Measurements from ENCODE around the gene HDGF. TPM values are rescaled to one million over a fixed set of nuclear protein-coding genes. Genes with fewer than 3 reads are reported as not detected.

Gene HDGF
- total and polyA plus RNA-seq, 2 experiments from 2014 or later = 106 to 251 TPM

DNA sequence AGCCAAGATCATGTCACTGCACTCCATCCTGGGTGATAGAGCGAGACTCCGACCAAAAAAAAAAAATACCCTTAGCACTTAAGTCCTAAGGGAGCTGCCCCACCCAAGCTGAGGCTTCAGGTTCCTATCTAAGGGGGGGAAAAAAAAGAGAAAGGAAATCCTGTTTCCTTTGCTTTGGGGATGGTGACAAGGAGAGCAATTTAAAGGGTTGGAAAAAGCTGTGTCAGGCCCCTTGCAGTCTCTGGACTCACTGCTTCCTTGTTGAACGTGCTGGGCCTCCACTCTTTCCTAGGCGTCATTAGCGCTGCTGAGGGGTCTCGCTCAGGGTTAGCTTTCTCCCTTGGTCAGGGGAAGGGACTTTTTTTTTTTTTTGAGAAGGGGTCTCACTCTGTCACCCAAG lies 34.0 kb upstream of the HDGF start:
- no peaks in the 10 kb centered on the region for H3K4me1 Mint-ChIP-seq
- Histone ChIP-seq H3K4me1 (ENCODE audit: insufficient read depth) (no peaks in the 10 kb centered on the region), H3K9me2 (ENCODE audit: insufficient read depth) (no peaks in the 10 kb centered on the region), H3K27ac (ENCODE audit: low read depth) (no peak overlapping the region), H2AFZ (no peak overlapping the region), H4K20me1 (replicated peaks; ENCODE audit: insufficient read depth) (peaks cover 51% of the 10 kb centered on the region), H3K4me2 (no peak overlapping the region), H3K27me3 (ENCODE audit: insufficient read depth) (no peaks in the 10 kb centered on the region), H3K36me3 (ENCODE audit: insufficient read depth) (peaks cover 22% of the 10 kb centered on the region), H3K4me3 (no peak overlapping the region), H3F3A (replicated peaks; ENCODE audit: low read depth) (no peaks in the 10 kb centered on the region; the same call in 1 of the 2 replicates), H3K79me2 (replicated peaks; ENCODE audit: insufficient read depth) (peaks cover 48% of the 10 kb centered on the region)
- no peak overlapping the region for H3K4me3 Mint-ChIP-seq
- peaks cover 1% of the 10 kb centered on the region for H3K27me3 Mint-ChIP-seq (ENCODE audit: insufficient read depth, low read depth, poor library complexity)
- DNase-seq (ENCODE audit: low spot score) = no peak
- ATAC-seq = no peak
- peaks cover 71% of the 10 kb centered on the region for H3K36me3 Mint-ChIP-seq (ENCODE audit: low read depth)
- no peaks in the 10 kb centered on the region for H3K9me3 Mint-ChIP-seq
- TF ChIP-seq CREB1 (CRISPR knock-in tag; IDR thresholded peaks at IDR 0.05; ENCODE audit: low read depth) (no peak), ZNF331 (CRISPR knock-in tag; IDR thresholded peaks at IDR 0.05; ENCODE audit: low read depth) (no peak), ZNF114 (CRISPR knock-in tag; IDR thresholded peaks at IDR 0.05) (no peak), POLR2AphosphoS5 (IDR thresholded peaks at IDR 0.05; ENCODE audit: low read depth) (no peak), JUNB (IDR thresholded peaks at IDR 0.05; ENCODE audit: unreplicated experiment) (no peak), EZH2 (IDR thresholded peaks at IDR 0.05; ENCODE audit: low read depth, unreplicated experiment) (no peak), EZH2phosphoT487 (IDR thresholded peaks at IDR 0.05; ENCODE audit: unreplicated experiment) (no peak), STAT1 (IDR thresholded peaks at IDR 0.05; ENCODE audit: unreplicated experiment) (no peak), NANOG (IDR thresholded peaks at IDR 0.05; ENCODE audit: borderline replicate concordance) (no peak)
- TF ChIP-seq, protein P1, sequence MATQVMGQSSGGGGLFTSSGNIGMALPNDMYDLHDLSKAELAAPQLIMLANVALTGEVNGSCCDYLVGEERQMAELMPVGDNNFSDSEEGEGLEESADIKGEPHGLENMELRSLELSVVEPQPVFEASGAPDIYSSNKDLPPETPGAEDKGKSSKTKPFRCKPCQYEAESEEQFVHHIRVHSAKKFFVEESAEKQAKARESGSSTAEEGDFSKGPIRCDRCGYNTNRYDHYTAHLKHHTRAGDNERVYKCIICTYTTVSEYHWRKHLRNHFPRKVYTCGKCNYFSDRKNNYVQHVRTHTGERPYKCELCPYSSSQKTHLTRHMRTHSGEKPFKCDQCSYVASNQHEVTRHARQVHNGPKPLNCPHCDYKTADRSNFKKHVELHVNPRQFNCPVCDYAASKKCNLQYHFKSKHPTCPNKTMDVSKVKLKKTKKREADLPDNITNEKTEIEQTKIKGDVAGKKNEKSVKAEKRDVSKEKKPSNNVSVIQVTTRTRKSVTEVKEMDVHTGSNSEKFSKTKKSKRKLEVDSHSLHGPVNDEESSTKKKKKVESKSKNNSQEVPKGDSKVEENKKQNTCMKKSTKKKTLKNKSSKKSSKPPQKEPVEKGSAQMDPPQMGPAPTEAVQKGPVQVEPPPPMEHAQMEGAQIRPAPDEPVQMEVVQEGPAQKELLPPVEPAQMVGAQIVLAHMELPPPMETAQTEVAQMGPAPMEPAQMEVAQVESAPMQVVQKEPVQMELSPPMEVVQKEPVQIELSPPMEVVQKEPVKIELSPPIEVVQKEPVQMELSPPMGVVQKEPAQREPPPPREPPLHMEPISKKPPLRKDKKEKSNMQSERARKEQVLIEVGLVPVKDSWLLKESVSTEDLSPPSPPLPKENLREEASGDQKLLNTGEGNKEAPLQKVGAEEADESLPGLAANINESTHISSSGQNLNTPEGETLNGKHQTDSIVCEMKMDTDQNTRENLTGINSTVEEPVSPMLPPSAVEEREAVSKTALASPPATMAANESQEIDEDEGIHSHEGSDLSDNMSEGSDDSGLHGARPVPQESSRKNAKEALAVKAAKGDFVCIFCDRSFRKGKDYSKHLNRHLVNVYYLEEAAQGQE (IDR thresholded peaks at IDR 0.05; ENCODE audit: unreplicated experiment) = no peak
- TF ChIP-seq, protein P2, sequence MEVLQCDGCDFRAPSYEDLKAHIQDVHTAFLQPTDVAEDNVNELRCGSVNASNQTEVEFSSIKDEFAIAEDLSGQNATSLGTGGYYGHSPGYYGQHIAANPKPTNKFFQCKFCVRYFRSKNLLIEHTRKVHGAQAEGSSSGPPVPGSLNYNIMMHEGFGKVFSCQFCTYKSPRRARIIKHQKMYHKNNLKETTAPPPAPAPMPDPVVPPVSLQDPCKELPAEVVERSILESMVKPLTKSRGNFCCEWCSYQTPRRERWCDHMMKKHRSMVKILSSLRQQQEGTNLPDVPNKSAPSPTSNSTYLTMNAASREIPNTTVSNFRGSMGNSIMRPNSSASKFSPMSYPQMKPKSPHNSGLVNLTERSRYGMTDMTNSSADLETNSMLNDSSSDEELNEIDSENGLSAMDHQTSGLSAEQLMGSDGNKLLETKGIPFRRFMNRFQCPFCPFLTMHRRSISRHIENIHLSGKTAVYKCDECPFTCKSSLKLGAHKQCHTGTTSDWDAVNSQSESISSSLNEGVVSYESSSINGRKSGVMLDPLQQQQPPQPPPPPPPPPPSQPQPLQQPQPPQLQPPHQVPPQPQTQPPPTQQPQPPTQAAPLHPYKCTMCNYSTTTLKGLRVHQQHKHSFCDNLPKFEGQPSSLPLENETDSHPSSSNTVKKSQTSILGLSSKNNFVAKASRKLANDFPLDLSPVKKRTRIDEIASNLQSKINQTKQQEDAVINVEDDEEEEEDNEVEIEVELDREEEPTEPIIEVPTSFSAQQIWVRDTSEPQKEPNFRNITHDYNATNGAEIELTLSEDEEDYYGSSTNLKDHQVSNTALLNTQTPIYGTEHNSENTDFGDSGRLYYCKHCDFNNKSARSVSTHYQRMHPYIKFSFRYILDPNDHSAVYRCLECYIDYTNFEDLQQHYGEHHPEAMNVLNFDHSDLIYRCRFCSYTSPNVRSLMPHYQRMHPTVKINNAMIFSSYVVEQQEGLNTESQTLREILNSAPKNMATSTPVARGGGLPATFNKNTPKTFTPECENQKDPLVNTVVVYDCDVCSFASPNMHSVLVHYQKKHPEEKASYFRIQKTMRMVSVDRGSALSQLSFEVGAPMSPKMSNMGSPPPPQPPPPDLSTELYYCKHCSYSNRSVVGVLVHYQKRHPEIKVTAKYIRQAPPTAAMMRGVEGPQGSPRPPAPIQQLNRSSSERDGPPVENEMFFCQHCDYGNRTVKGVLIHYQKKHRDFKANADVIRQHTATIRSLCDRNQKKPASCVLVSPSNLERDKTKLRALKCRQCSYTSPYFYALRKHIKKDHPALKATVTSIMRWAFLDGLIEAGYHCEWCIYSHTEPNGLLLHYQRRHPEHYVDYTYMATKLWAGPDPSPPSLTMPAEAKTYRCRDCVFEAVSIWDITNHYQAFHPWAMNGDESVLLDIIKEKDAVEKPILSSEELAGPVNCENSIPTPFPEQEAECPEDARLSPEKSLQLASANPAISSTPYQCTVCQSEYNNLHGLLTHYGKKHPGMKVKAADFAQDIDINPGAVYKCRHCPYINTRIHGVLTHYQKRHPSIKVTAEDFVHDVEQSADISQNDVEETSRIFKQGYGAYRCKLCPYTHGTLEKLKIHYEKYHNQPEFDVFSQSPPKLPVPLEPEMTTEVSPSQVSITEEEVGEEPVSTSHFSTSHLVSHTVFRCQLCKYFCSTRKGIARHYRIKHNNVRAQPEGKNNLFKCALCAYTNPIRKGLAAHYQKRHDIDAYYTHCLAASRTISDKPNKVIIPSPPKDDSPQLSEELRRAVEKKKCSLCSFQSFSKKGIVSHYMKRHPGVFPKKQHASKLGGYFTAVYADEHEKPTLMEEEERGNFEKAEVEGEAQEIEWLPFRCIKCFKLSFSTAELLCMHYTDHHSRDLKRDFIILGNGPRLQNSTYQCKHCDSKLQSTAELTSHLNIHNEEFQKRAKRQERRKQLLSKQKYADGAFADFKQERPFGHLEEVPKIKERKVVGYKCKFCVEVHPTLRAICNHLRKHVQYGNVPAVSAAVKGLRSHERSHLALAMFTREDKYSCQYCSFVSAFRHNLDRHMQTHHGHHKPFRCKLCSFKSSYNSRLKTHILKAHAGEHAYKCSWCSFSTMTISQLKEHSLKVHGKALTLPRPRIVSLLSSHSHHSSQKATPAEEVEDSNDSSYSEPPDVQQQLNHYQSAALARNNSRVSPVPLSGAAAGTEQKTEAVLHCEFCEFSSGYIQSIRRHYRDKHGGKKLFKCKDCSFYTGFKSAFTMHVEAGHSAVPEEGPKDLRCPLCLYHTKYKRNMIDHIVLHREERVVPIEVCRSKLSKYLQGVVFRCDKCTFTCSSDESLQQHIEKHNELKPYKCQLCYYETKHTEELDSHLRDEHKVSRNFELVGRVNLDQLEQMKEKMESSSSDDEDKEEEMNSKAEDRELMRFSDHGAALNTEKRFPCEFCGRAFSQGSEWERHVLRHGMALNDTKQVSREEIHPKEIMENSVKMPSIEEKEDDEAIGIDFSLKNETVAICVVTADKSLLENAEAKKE (CRISPR knock-in tag; IDR thresholded peaks at IDR 0.05) = no peak
- TF ChIP-seq, protein P3, sequence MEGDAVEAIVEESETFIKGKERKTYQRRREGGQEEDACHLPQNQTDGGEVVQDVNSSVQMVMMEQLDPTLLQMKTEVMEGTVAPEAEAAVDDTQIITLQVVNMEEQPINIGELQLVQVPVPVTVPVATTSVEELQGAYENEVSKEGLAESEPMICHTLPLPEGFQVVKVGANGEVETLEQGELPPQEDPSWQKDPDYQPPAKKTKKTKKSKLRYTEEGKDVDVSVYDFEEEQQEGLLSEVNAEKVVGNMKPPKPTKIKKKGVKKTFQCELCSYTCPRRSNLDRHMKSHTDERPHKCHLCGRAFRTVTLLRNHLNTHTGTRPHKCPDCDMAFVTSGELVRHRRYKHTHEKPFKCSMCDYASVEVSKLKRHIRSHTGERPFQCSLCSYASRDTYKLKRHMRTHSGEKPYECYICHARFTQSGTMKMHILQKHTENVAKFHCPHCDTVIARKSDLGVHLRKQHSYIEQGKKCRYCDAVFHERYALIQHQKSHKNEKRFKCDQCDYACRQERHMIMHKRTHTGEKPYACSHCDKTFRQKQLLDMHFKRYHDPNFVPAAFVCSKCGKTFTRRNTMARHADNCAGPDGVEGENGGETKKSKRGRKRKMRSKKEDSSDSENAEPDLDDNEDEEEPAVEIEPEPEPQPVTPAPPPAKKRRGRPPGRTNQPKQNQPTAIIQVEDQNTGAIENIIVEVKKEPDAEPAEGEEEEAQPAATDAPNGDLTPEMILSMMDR (conservative IDR thresholded peaks at IDR 0.05; ENCODE audit: low read depth in 2 of 2) = no peak
- TF ChIP-seq, protein P4, sequence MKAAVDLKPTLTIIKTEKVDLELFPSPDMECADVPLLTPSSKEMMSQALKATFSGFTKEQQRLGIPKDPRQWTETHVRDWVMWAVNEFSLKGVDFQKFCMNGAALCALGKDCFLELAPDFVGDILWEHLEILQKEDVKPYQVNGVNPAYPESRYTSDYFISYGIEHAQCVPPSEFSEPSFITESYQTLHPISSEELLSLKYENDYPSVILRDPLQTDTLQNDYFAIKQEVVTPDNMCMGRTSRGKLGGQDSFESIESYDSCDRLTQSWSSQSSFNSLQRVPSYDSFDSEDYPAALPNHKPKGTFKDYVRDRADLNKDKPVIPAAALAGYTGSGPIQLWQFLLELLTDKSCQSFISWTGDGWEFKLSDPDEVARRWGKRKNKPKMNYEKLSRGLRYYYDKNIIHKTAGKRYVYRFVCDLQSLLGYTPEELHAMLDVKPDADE (IDR thresholded peaks at IDR 0.05) = no peak
- H3K27ac Mint-ChIP-seq = no peak overlapping the region

Measured in GM23338 (cell line).